Measurements from ENCODE around the gene SEPTIN5.

SEPTIN5 gene

DNA sequence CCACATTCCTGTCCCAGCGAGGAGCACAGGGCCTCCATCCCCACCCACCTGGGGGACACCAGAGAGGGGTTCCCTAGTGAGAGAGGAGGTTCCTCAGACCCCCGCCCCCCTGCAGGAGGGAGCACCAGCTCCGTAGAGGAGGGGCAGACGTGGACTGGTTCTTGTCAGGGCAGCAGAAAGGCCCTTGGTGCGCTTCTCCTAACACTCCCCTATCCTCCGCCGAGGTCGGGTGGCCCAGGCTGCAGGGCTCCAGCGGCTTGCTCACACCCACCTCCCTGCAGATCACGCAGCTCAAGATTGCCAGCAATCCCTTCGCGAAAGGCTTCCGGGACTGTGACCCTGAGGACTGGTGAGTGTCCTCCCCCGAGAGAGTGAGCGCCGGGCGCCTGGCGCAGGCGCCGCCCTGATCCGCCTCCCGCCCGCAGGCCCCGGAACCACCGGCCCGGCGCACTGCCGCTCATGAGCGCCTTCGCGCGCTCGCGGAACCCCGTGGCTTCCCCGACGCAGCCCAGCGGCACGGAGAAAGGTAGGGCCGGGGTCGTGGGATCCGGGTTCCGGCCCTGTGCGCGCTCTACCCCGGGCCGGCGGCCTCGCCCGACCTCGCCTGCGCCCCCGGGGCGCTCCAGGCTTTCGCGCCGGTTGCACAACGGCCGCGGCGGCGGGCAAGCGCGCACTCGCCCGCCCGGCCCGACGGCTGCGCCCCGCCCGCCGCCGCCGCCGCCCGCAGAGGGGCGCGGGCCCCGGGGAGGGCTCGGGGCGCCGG, 51.4 kb downstream of the SEPTIN5 start:
- H3K27me3 ChIP-seq, result peaks cover 98% of the 10 kb centered on the region
- H3K36me3 ChIP-seq, result no peaks in the 10 kb centered on the region
- H3K4me3 ChIP-seq (ENCODE audit: low read depth in 1 of 2, low read length in 1 of 2), result peak overlapping the region; percentile 31 to 35
- no peaks in the 10 kb centered on the region for H3K9me3 ChIP-seq
- H3K4me1 ChIP-seq (ENCODE audit: control insufficient read depth in 1 of 2, insufficient read depth in 1 of 2, low read depth in 1 of 2, low read length in 1 of 2), result peaks cover 21 to 32% of the 10 kb centered on the region in 2 experiments
- no peak for TF ChIP-seq CTCF (IDR thresholded peaks at IDR 0.05)
- H3K27ac ChIP-seq, result no peak overlapping the region

- no peaks in the 10 kb centered on the region for H3K9me3 ChIP-seq
- no peak for TF ChIP-seq CTCF (IDR thresholded peaks at IDR 0.05)
- H3K27me3 ChIP-seq, result peaks cover 100% of the 10 kb centered on the region
Measured at GRCh38 chr22:19766240-19766510, 51.9 kb downstream of the SEPTIN5 start.

DNA sequence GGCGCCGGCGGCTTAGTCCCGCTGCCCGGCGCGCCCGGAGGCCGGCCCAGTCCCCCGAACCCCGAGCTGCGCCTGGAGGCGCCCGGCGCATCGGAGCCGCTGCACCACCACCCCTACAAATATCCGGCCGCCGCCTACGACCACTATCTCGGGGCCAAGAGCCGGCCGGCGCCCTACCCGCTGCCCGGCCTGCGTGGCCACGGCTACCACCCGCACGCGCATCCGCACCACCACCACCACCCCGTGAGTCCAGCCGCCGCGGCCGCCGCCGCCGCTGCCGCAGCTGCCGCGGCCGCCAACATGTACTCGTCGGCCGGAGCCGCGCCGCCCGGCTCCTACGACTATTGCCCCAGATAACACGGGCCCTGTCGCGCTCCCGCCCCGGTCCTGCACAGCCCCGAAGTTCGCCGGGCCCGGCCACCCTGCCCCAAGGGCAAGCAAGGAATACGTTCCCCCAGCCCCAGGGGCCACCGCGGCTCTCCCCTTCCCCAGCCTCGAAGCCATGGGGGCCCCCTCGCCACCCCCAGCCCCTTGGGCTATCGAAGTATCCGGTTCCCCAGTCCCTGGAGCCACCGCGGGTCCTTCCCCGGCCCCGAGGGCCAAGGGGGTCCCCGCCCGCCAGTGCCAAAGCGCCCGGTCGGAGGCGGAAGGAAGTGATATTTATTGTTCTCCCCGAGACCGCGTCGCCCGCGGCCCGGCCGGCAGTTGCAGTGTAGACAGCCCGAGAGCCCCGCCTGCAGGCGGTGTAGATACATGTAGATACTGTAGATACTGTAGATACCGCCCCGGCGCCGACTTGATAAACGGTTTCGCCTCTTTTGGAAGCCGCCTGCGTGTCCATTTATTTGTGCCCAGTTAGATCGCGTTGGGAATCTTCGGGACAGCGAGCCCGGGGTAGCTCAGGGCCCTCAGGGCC, 52.5 kb downstream of the SEPTIN5 start:
- Histone ChIP-seq H3K9me3 (no peaks in the 10 kb centered on the region), H3K4me3 (ENCODE audit: low read depth in 1 of 2, low read length in 1 of 2) (peak overlapping the region; percentile 31 to 53), H3K27ac (no peak overlapping the region), H3K27me3 (peaks cover 100% of the 10 kb centered on the region), H3K36me3 (no peaks in the 10 kb centered on the region), H3K4me1 (ENCODE audit: control insufficient read depth in 1 of 2, insufficient read depth in 1 of 2, low read depth in 1 of 2, low read length in 1 of 2) (peaks cover 18 to 26% of the 10 kb centered on the region in 2 experiments)
- TF ChIP-seq CTCF (IDR thresholded peaks at IDR 0.05), result no peak

More at GRCh38 chr22:19766240-19766510, 51.9 kb downstream of the SEPTIN5 start:
- H3K4me3 ChIP-seq (ENCODE audit: low read depth in 1 of 2, low read length in 1 of 2), result peak overlapping the region in 1 of 2 experiments; percentile 31
- H3K27ac ChIP-seq, result no peak overlapping the region
- H3K4me1 ChIP-seq (ENCODE audit: control insufficient read depth in 1 of 2, insufficient read depth in 1 of 2, low read depth in 1 of 2, low read length in 1 of 2), result peaks cover 19 to 30% of the 10 kb centered on the region in 2 experiments
- H3K36me3 ChIP-seq, result no peaks in the 10 kb centered on the region

- Histone ChIP-seq H3K4me3 (ENCODE audit: low read depth in 1 of 2, low read length in 1 of 2) (peak overlapping the region in 1 of 2 experiments; percentile 53), H3K27me3 (peaks cover 100% of the 10 kb centered on the region), H3K36me3 (no peaks in the 10 kb centered on the region), H3K9me3 (no peaks in the 10 kb centered on the region), H3K27ac (no peak overlapping the region), H3K4me1 (ENCODE audit: control insufficient read depth in 1 of 2, insufficient read depth in 1 of 2, low read depth in 1 of 2, low read length in 1 of 2) (peaks cover 18 to 26% of the 10 kb centered on the region in 2 experiments)
- TF ChIP-seq CTCF (IDR thresholded peaks at IDR 0.05), result no peak
Measured at GRCh38 chr22:19767427-19768341, 53.4 kb downstream of the SEPTIN5 start.

GRCh38 chr22:19769393-19769715, 55.1 kb downstream of the SEPTIN5 start:
- Histone ChIP-seq H3K36me3 (no peaks in the 10 kb centered on the region), H3K4me1 (ENCODE audit: control insufficient read depth in 1 of 2, insufficient read depth in 1 of 2, low read depth in 1 of 2, low read length in 1 of 2) (peaks cover 18 to 26% of the 10 kb centered on the region in 2 experiments), H3K27ac (no peak overlapping the region), H3K27me3 (peaks cover 99% of the 10 kb centered on the region), H3K4me3 (ENCODE audit: low read depth in 1 of 2, low read length in 1 of 2) (no peak overlapping the region), H3K9me3 (no peaks in the 10 kb centered on the region)
- TF ChIP-seq CTCF (IDR thresholded peaks at IDR 0.05), result no peak

All from neutrophil (primary cell).